Cardiac fibroblast (primary cell): ENCODE data around the gene PARN.

Experiments
- DNase-seq, 2 donors: peaks; one replicate each; pipeline versions ENCODE4 v3.0.0 to v3.0.0-alpha.2; 2010; ENCODE audit warnings: low read depth in 2 of 2
- H3K4me3 ChIP-seq, 2 donors: replicated peaks in 1 of 2; 1 replicate in 1 of 2; 2 replicates in 1 of 2; pipeline ENCODE4 v1.5.1; 2011; ENCODE audit warnings: low read depth in 2 of 2, low read length in 2 of 2, mild to moderate bottlenecking in 2 of 2, moderate library complexity in 1 of 2
- CTCF ChIP-seq: IDR thresholded peaks from one replicate; pipeline ENCODE4 v1.5.1; 2011; ENCODE audit warnings: low read depth, mild to moderate bottlenecking, low read length, inconsistent platforms

The PARN gene

DNA sequence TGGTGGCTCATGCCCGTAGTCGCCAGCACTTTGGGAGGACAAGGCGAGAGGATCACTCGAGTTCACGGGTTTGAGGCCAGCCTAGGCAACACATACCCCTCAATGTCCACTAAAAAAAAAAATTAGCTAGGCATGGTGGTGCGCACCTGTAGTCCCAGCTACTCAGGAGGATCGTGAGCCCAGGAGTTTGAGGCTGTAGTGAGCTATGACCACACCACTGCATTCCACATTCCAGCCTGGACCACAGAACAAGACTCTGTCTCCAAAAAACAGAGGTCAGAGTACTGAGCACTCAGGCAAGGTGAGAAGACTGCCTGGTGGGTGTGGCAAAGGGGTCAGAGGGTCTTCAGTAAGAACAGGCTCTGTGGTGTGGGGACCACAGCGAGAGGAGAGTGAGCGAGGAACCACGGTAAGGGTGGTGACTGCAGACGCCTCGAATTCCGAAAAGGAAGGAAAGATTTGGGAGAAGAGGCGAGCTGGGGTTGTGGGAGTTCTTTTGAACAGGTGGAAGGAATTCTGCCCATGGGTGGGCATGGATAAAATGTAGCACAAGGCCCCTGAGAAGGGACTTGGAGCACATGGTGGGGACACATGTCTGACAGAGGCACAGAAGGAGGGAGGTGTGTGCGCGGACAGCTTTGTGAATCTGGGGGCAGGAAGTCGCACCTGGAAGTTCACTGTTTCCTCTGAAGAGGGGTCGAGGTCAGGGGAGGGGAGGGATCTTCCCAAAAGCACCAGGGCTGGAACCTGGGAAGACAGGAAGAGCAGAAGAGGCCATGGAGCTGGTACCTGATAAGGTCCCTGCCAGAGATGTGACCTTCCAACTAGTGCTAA is 134.6 kb downstream of the PARN start:
- no peak for DNase-seq
- TF ChIP-seq CTCF = no peak
- no peak overlapping the region for H3K4me3 ChIP-seq

DNA sequence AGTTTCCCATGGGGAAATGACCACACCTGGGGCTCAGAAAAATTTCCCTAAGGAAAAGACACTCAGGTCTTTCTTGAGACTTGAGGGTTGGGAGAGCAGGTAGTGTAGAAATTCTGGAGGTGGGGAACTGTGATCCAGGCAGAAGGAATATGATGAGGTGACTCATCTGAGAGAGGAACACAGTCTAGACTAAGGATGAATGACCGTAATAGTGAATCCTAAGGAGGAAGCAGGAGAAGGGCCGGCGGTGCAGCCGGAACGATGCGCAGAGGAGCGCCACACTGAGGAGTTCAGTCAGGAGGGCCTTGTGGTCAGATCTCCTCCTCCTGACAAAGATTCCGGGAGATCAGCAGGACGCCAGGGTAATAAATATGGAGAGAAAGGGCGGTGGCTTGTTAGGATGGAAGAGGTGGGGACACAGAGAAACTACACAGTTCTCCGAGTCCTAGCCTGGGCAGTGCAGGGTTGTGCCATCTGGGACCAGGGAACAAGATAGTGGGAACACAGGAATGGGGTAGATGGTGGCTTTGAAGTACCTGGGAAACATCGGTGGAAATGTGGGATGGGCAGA is 135.6 kb downstream of the PARN start:
- no peak for TF ChIP-seq CTCF

GRCh38 chr16:14493791-14494190 is 136.3 kb downstream of the PARN start:
- no peak overlapping the region for H3K4me3 ChIP-seq
- DNase-seq = no peak
- no peak for TF ChIP-seq CTCF

More for the DNA sequence above, 135.6 kb downstream of the PARN start:
- no peak overlapping the region for H3K4me3 ChIP-seq
- no peak for DNase-seq

DNA sequence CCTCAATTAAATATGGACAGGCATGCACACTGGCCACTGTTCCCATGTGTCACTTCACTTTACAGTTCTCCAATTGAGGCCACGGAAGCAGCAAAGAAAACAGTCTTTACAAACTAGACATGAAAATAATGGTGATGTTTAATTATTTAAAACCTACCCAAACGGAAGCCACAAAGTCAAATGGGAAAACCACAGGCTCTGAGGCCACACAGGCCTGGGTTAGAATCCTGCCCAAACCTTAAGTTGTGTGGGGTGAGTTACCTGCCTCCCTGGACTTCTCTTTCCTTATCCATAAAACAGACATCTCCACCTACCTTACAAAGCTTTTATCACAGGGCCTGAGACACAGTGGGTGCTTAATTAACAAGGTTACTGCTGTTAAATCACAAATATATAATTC is 137.4 kb downstream of the PARN start:
- no peak overlapping the region for H3K4me3 ChIP-seq
- no peak for DNase-seq
- TF ChIP-seq CTCF = no peak

GRCh38 chr16:14491861-14492529 is 138.1 kb downstream of the PARN start:
- TF ChIP-seq CTCF = no peak
- DNase-seq = peak in 1 of 2 donors; percentile 11
- H3K4me3 ChIP-seq = no peak overlapping the region

DNA sequence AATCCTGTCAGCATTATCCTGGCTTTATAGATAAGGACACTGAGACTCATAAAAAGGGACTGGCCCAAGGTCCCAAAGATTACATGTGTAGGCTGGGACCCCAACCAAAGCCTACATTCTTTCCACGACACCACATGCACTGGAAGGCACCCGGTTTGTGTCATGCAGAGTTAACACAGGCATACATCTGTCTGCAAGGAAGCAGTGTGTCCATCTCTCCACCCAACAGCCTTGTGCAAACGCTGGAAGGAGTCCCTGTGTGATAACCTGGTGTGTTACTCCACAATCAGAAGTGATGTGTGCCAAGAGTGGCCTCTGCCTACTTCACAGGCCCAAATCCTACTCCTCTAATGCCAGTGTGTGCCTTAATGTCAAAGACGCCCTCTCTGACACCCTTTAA is 139.8 kb downstream of the PARN start:
- no peak overlapping the region for H3K4me3 ChIP-seq
- DNase-seq = no peak
- TF ChIP-seq CTCF = no peak
